Amniotic epithelial cell (primary cell): ENCODE measurements around the gene NBPF20.
"Not testable (repeated sequence)": the region's sequence is repeated elsewhere in the genome, so short reads cannot be mapped to it uniquely, and the experiment has no call there.

Experiments used
- DNase-seq: peaks from one replicate; pipeline ENCODE4 v3.0.0-alpha.2; 2010; ENCODE audit warnings: low read depth

Gene NBPF20

GRCh38 chr1:145425436-145426029 lies at the start of gene NBPF20:
TSS of gene NBPF20 (minus strand) at chr1:145425603. CDS start at chr1:145405272, 20,331 bp downstream.
- DNase-seq: peak; percentile 50

- DNase-seq: not testable (repeated sequence)
Observed at GRCh38 chr1:145474837-145475368, 49.5 kb upstream of the NBPF20 start.

GRCh38 chr1:145472731-145473130 lies 47.3 kb upstream of the NBPF20 start:
- not testable (repeated sequence) for DNase-seq

- not testable (repeated sequence) for DNase-seq
Observed at GRCh38 chr1:145471365-145471764, 46.0 kb upstream of the NBPF20 start.

- DNase-seq: peak; percentile 91
Observed at GRCh38 chr1:145465405-145466144, 40.2 kb upstream of the NBPF20 start.

GRCh38 chr1:145464708-145465336 lies 39.4 kb upstream of the NBPF20 start:
- DNase-seq: not testable (repeated sequence)

GRCh38 chr1:145464017-145464416 lies 38.6 kb upstream of the NBPF20 start:
- not testable (repeated sequence) for DNase-seq

- DNase-seq: not testable (repeated sequence)
Observed at GRCh38 chr1:145460684-145461083, 35.3 kb upstream of the NBPF20 start.

- DNase-seq: not testable (repeated sequence)
Observed at GRCh38 chr1:145460048-145460447, 34.6 kb upstream of the NBPF20 start.

GRCh38 chr1:145459591-145459990 lies 34.2 kb upstream of the NBPF20 start:
- not testable (repeated sequence) for DNase-seq

GRCh38 chr1:145459063-145459462 lies 33.7 kb upstream of the NBPF20 start:
- not testable (repeated sequence) for DNase-seq

- not testable (repeated sequence) for DNase-seq
Observed at GRCh38 chr1:145454824-145455177, 29.4 kb upstream of the NBPF20 start.

GRCh38 chr1:145453873-145454823 lies 28.7 kb upstream of the NBPF20 start:
- not testable (repeated sequence) for DNase-seq

- DNase-seq: not testable (repeated sequence)
Observed at GRCh38 chr1:145452506-145452905, 27.1 kb upstream of the NBPF20 start.

- peak; percentile 1 for DNase-seq
Observed at GRCh38 chr1:145451914-145452313, 26.5 kb upstream of the NBPF20 start.

GRCh38 chr1:145445219-145445618 lies 19.8 kb upstream of the NBPF20 start:
- not testable (repeated sequence) for DNase-seq

- DNase-seq: peak; percentile 8
Observed at GRCh38 chr1:145442340-145442739, 16.9 kb upstream of the NBPF20 start.

GRCh38 chr1:145431363-145432256 lies 6.2 kb upstream of the NBPF20 start:
- DNase-seq: not testable (repeated sequence)

GRCh38 chr1:145430830-145431229 lies 5.4 kb upstream of the NBPF20 start:
- DNase-seq: not testable (repeated sequence)

- DNase-seq: not testable (repeated sequence)
Observed at GRCh38 chr1:145429329-145429728, 3.9 kb upstream of the NBPF20 start.
